B cell (primary cell): ENCODE results near the gene MME. TPM values are rescaled to one million over a fixed set of nuclear protein-coding genes. Genes with fewer than 3 reads are reported as not detected.

Source experiments
- ATAC-seq: fragments of 200-7000 bp; cut with Tn5 transposase; one replicate; pipeline ENCODE4 v1.10.0; 2021; ENCODE audit warnings: low read depth, mild to moderate bottlenecking, moderate number of reproducible peaks, moderate library complexity
- CTCF ChIA-PET: fragments of 350-600 bp; sonication (Branson Sonifier 250); formaldehyde crosslinking; loops from one replicate; lab custom pipeline; 2021; ENCODE audit warnings: antibody characterized with exemption, inconsistent platforms; lab: Charles Lee
- POLR2A ChIA-PET: fragments of 350-600 bp; sonication (Branson Sonifier 250); formaldehyde crosslinking; loops from one replicate; lab custom pipeline; 2021; ENCODE audit warnings: antibody characterized with exemption; lab: Charles Lee
- DNase-seq: peaks from one replicate; pipeline ENCODE4 v3.0.0; 2013
- H2AFZ ChIP-seq: 2 replicates; pipeline ENCODE4 v1.6.1; 2012; ENCODE audit warnings: mild to moderate bottlenecking, low read depth, low read length; ENCODE audit not compliant: insufficient read depth, poor library complexity, severe bottlenecking
- H3K27ac ChIP-seq, 2 donors: 1 replicate in 1 of 2; 2 replicates in 1 of 2; pipeline ENCODE4 v1.5.1; 2012 to 2013; ENCODE audit warnings: low read length in 2 of 2, mild to moderate bottlenecking in 2 of 2, moderate library complexity in 1 of 2
- H3K27me3 ChIP-seq, 4 experiments: fragments of 200-600 bp in 1 of 4; sonication (generic) in 1 of 4; replicated peaks in 1 of 4; 1 replicate in 2 of 4; 2 replicates in 2 of 4; pipeline versions ENCODE4 v1.6.1 to v1.7.0; 2013 to 2016; ENCODE audit warnings: low read length in 3 of 4, mild to moderate bottlenecking in 2 of 4, mixed read lengths in 1 of 4, moderate library complexity in 1 of 4; ENCODE audit not compliant: insufficient read depth in 4 of 4, control insufficient read depth in 3 of 4; ENCODE audit errors: control extremely low read depth in 1 of 4
- H3K36me3 ChIP-seq, 2 experiments: replicated peaks in 1 of 2; 1 replicate in 1 of 2; 2 replicates in 1 of 2; pipeline versions ENCODE4 v1.6.1 to v1.7.1; 2013; ENCODE audit warnings: low read length in 1 of 2; ENCODE audit not compliant: insufficient read depth in 2 of 2, control insufficient read depth in 1 of 2; ENCODE audit errors: control extremely low read depth in 1 of 2, extremely low read depth in 1 of 2
- H3K4me1 ChIP-seq, 2 donors: fragments of 200-600 bp in 1 of 2; sonication (generic) in 1 of 2; 1 replicate in 1 of 2; 2 replicates in 1 of 2; pipeline versions ENCODE4 v1.5.1 to v1.6.1; 2013 to 2017; ENCODE audit warnings: low read length in 2 of 2; ENCODE audit not compliant: control insufficient read depth in 2 of 2, insufficient read depth in 2 of 2
- H3K4me2 ChIP-seq: replicated peaks from 2 replicates; pipeline ENCODE3; 2012; ENCODE audit warnings: mild to moderate bottlenecking, low read depth, low read length; ENCODE audit not compliant: poor library complexity, severe bottlenecking
- H3K4me3 ChIP-seq, 5 experiments: fragments of 200-600 bp in 1 of 5; sonication (generic) in 1 of 5; 1 replicate in 3 of 5; 2 replicates in 2 of 5; pipeline versions ENCODE4 v1.5.1 to v1.7.0; 2011 to 2016; ENCODE audit warnings: low read length in 4 of 5, mild to moderate bottlenecking in 4 of 5, low read depth in 2 of 5, control low read depth in 1 of 5, moderate library complexity in 1 of 5; ENCODE audit not compliant: insufficient read depth in 1 of 5; ENCODE audit errors: control extremely low read depth in 1 of 5, extremely low read depth in 1 of 5
- H3K79me2 ChIP-seq: fragments of 200-600 bp; sonication (generic); one replicate; pipeline ENCODE4 v1.6.0; 2016; ENCODE audit warnings: low read length; ENCODE audit not compliant: control insufficient read depth, insufficient read depth
- H3K9ac ChIP-seq: fragments of 200-600 bp; sonication (generic); 2 replicates; pipeline ENCODE4 v1.6.1; 2017; ENCODE audit warnings: mild to moderate bottlenecking, low read length, moderate library complexity
- H3K9me3 ChIP-seq, 3 donors: one replicate each; pipeline versions ENCODE4 v1.6.1 to v1.7.1; 2013; ENCODE audit warnings: low read length in 2 of 3; ENCODE audit not compliant: control insufficient read depth in 2 of 3, insufficient read depth in 1 of 3; ENCODE audit errors: control extremely low read depth in 1 of 3
- H4K20me1 ChIP-seq: 2 replicates; pipeline ENCODE4 v1.6.0; 2012; ENCODE audit warnings: mild to moderate bottlenecking, low read length; ENCODE audit not compliant: insufficient read depth, control insufficient read depth, poor library complexity, severe bottlenecking
- H3K27ac Mint-ChIP-seq: one replicate; pipeline ENCODE4 v1.8.0; 2021; ENCODE audit warnings: mixed read lengths
- H3K27me3 Mint-ChIP-seq: one replicate; pipeline ENCODE4 v1.8.0; 2021; ENCODE audit warnings: mixed read lengths
- H3K4me1 Mint-ChIP-seq: one replicate; pipeline ENCODE4 v1.8.0; 2021; ENCODE audit warnings: mixed read lengths
- H3K4me3 Mint-ChIP-seq: one replicate; pipeline ENCODE4 v1.8.0; 2021; ENCODE audit warnings: mixed read lengths
- H3K9me3 Mint-ChIP-seq: one replicate; pipeline ENCODE4 v1.8.0; 2022; ENCODE audit warnings: mixed read lengths; ENCODE audit not compliant: insufficient read depth
- EZH2 ChIP-seq: IDR thresholded peaks from 2 replicates; pipeline ENCODE4 v1.6.1; 2012; ENCODE audit warnings: borderline replicate concordance, low read depth, mild to moderate bottlenecking, moderate library complexity, low read length; ENCODE audit not compliant: insufficient read depth, poor library complexity, severe bottlenecking
- WGBS: methylation state at CpG from one replicate; pipeline ENCODE4 v1.1.5; 2013; ENCODE audit warnings: missing lambda C conversion rate; ENCODE audit not compliant: insufficient coverage; 5-methylcytosine and 5-hydroxymethylcytosine counted together
- intact Hi-C: fragments of 100-400 bp; cut with micrococcal nuclease; formaldehyde crosslinking; loops from one replicate; pipeline ENCODE4 v1.10.0; 2022
- polyA plus RNA-seq: library from polyadenylated mRNA; depleted of rRNA; stranded (reverse); fragments of >200 nt; gene quantifications from 2 replicates; pipeline ENCODE4 v1.2.3, GENCODE V29; 2012
- total RNA-seq, 2 donors: library from RNA; stranded (reverse); fragments of 120-200 nt in 1 of 2; gene quantifications; 1 replicate in 1 of 2; 2 replicates in 1 of 2; pipeline versions ENCODE4 v1.2.3 to v1.2.4, GENCODE V29; 2013 to 2022
- TF ChIP-seq, protein P1 (sequence below): fragments of 200-600 bp; IDR thresholded peaks from one replicate; pipeline ENCODE4 v1.8.0; 2022; ENCODE audit warnings: antibody characterized with exemption, mild to moderate bottlenecking

MME gene
- total and polyA plus RNA-seq, 2 donors (not counting 1 experiment from before 2014, with no cell fraction given): 0.88 to 11.2 TPM

DNA sequence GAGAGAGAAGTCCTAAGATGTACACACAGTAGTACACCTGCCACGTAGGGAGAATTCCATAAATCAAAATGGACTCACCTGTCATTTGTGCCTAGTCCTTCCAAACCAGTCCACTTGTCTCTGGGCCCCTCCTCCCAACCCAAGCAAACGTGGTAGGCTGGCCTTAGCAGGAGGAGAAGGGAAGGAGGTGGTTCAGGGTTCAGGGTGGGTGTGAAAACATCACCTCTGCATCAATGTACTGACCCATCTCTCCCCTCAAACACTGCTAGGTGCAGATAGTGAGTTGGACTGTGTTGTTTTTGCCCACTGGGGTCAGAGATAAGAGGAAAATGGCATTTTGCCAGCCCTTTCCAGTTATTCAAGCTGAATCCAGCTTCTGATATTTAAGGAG is 99.3 kb downstream of the MME start:
- H4K20me1 ChIP-seq: no peaks in the 10 kb centered on the region
- Mint-ChIP-seq H3K27ac (no peak overlapping the region), H3K9me3 (no peaks in the 10 kb centered on the region), H3K27me3 (no peaks in the 10 kb centered on the region), H3K4me1 (peaks cover 15% of the 10 kb centered on the region), H3K4me3 (no peak overlapping the region)
- peak overlapping the region; percentile 77 for H2AFZ ChIP-seq
- no peaks in the 10 kb centered on the region for H3K9me3 ChIP-seq
- intact Hi-C loops: no loop called here
- WGBS: no CpG with 5 or more reads among the region's 2 CpGs
- POLR2A ChIA-PET: no interaction called here
- no peak overlapping the region for H3K9ac ChIP-seq
- no peaks in the 10 kb centered on the region for H3K79me2 ChIP-seq
- H3K27ac ChIP-seq: peak overlapping the region in 1 of 2 donors; percentile 38
- DNase-seq (no peak), ATAC-seq (no peak)
- TF ChIP-seq, protein P1, sequence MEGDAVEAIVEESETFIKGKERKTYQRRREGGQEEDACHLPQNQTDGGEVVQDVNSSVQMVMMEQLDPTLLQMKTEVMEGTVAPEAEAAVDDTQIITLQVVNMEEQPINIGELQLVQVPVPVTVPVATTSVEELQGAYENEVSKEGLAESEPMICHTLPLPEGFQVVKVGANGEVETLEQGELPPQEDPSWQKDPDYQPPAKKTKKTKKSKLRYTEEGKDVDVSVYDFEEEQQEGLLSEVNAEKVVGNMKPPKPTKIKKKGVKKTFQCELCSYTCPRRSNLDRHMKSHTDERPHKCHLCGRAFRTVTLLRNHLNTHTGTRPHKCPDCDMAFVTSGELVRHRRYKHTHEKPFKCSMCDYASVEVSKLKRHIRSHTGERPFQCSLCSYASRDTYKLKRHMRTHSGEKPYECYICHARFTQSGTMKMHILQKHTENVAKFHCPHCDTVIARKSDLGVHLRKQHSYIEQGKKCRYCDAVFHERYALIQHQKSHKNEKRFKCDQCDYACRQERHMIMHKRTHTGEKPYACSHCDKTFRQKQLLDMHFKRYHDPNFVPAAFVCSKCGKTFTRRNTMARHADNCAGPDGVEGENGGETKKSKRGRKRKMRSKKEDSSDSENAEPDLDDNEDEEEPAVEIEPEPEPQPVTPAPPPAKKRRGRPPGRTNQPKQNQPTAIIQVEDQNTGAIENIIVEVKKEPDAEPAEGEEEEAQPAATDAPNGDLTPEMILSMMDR: no peak
- no peak for TF ChIP-seq EZH2
- H3K4me2 ChIP-seq: peak overlapping the region; percentile 37
- no peaks in the 10 kb centered on the region for H3K27me3 ChIP-seq
- H3K36me3 ChIP-seq: no peaks in the 10 kb centered on the region
- H3K4me3 ChIP-seq: no peak overlapping the region
- peaks cover 19 to 20% of the 10 kb centered on the region in 2 donors for H3K4me1 ChIP-seq
- CTCF ChIA-PET: no interaction called here

DNA sequence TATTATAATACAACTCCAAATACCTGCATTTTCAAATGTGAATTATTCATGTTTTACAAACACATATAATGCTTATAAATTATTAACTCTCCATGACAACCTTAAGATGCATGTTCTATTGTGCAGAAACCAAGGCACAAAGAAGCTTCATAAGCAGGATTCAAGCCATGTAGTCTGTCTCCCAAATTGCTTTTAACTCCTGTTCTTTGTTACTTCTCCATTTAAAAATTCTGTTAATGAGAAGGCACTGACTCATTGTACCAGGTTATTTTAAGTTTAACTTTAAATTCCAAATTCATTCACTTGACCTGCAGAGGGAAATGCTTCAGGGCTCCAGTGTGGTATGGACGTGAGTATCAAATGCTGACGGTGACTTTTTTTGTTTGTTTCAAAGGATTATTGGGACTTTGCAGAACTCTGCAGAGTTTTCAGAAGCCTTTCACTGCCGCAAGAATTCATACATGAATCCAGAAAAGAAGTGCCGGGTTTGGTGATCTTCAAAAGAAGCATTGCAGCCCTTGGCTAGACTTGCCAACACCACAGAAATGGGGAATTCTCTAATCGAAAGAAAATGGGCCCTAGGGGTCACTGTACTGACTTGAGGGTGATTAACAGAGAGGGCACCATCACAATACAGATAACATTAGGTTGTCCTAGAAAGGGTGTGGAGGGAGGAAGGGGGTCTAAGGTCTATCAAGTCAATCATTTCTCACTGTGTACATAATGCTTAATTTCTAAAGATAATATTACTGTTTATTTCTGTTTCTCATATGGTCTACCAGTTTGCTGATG is 100.0 kb downstream of the MME start:
- H3K27me3 Mint-ChIP-seq: no peaks in the 10 kb centered on the region
- H3K9me3 Mint-ChIP-seq: no peaks in the 10 kb centered on the region
- no peak for ATAC-seq
- no peaks in the 10 kb centered on the region for H3K36me3 ChIP-seq
- no peak overlapping the region for H3K4me3 Mint-ChIP-seq
- H2AFZ ChIP-seq: no peak overlapping the region
- 91% methylated on average over 5 of the region's 5 CpGs for WGBS
- no peak overlapping the region for H3K4me2 ChIP-seq
- no peak for TF ChIP-seq EZH2
- TF ChIP-seq, protein P1: no peak
- POLR2A ChIA-PET: no interaction called here
- peaks cover 21% of the 10 kb centered on the region for H3K4me1 Mint-ChIP-seq
- H3K27ac ChIP-seq: no peak overlapping the region
- no peaks in the 10 kb centered on the region for H3K79me2 ChIP-seq
- CTCF ChIA-PET: no interaction called here
- H4K20me1 ChIP-seq: no peaks in the 10 kb centered on the region
- intact Hi-C loops: no loop called here
- H3K27me3 ChIP-seq: no peaks in the 10 kb centered on the region
- no peaks in the 10 kb centered on the region for H3K9me3 ChIP-seq
- peaks cover 23 to 24% of the 10 kb centered on the region in 2 donors for H3K4me1 ChIP-seq
- no peak overlapping the region for H3K4me3 ChIP-seq
- no peak overlapping the region for H3K27ac Mint-ChIP-seq
- H3K9ac ChIP-seq: no peak overlapping the region
- no peak for DNase-seq
